SK-N-SH treated with all-trans-retinoic acid at 6 μM for 48 hours (cell line): ENCODE results near the gene SLC25A10.

Experiments
- ATAC-seq: fragments of 200-7000 bp; cut with Tn5 transposase; 3 replicates; pipeline ENCODE4 v1.9.1; 2020; ENCODE audit warnings: mild to moderate bottlenecking, moderate library complexity
- ARNTL ChIP-seq: fragments of 450-650 bp; formaldehyde crosslinking; IDR thresholded peaks from 2 replicates; pipeline ENCODE4 v1.5.0; 2020; ENCODE audit warnings: low read depth, mild to moderate bottlenecking, moderate library complexity, borderline replicate concordance
- BACH2 ChIP-seq: fragments of 250-450 bp; sonication (Bioruptor Pico); IDR thresholded peaks from 2 replicates; pipeline ENCODE4 v1.9.0; 2021; ENCODE audit warnings: mild to moderate bottlenecking, borderline replicate concordance
- CSDC2 ChIP-seq: fragments of 250-450 bp; sonication (Bioruptor Pico); IDR thresholded peaks from 2 replicates; pipeline ENCODE4 v1.5.0; 2020; ENCODE audit warnings: mild to moderate bottlenecking, moderate library complexity
- ESRRG ChIP-seq: fragments of 250-450 bp; sonication (Bioruptor Pico); IDR thresholded peaks from 2 replicates; pipeline ENCODE4 v1.6.1; 2021; ENCODE audit warnings: mild to moderate bottlenecking
- GLIS3 ChIP-seq: fragments of 250-450 bp; sonication (Bioruptor Pico); IDR thresholded peaks from 2 replicates; pipeline ENCODE4 v1.5.0; 2020; ENCODE audit warnings: mild to moderate bottlenecking, moderate library complexity
- ISL1 ChIP-seq: fragments of 250-450 bp; sonication (Bioruptor Pico); IDR thresholded peaks from 2 replicates; pipeline ENCODE4 v2.1.2; 2022; ENCODE audit warnings: mild to moderate bottlenecking, moderate library complexity
- OSR1 ChIP-seq: fragments of 250-450 bp; sonication (Bioruptor Pico); IDR thresholded peaks from 2 replicates; pipeline ENCODE4 v1.8.0; 2022; ENCODE audit warnings: moderate library complexity, mild to moderate bottlenecking, inconsistent platforms
- PPARA ChIP-seq: fragments of 250-450 bp; sonication (Bioruptor Pico); IDR thresholded peaks from 2 replicates; pipeline ENCODE4 v1.5.0; 2020; ENCODE audit warnings: mild to moderate bottlenecking, borderline replicate concordance
- RARB ChIP-seq: fragments of 250-450 bp; sonication (Bioruptor Pico); IDR thresholded peaks from 2 replicates; pipeline ENCODE4 v1.8.0; 2021; ENCODE audit warnings: mild to moderate bottlenecking, moderate library complexity
- SNAI2 ChIP-seq: fragments of 250-450 bp; sonication (Bioruptor Pico); IDR thresholded peaks from 2 replicates; pipeline ENCODE4 v1.5.0; 2020; ENCODE audit warnings: mild to moderate bottlenecking, moderate library complexity
- TCF4 ChIP-seq: fragments of 250-450 bp; sonication (Bioruptor Pico); IDR thresholded peaks from 2 replicates; pipeline ENCODE4 v1.8.0; 2021; ENCODE audit warnings: mild to moderate bottlenecking, moderate library complexity, borderline replicate concordance
- TOX ChIP-seq: fragments of 250-450 bp; sonication (Bioruptor Pico); IDR thresholded peaks from 2 replicates; pipeline ENCODE4 v1.8.0; 2021; ENCODE audit warnings: mild to moderate bottlenecking, moderate library complexity, borderline replicate concordance
- ZC3H10 ChIP-seq: fragments of 250-450 bp; sonication (Bioruptor Pico); IDR thresholded peaks from 2 replicates; pipeline ENCODE4 v1.5.1; 2021; ENCODE audit warnings: mild to moderate bottlenecking, moderate library complexity
- ZFP3 ChIP-seq: fragments of 250-450 bp; sonication (Bioruptor Pico); IDR thresholded peaks from 2 replicates; pipeline ENCODE4 v1.5.0; 2020; ENCODE audit warnings: mild to moderate bottlenecking, moderate library complexity
- ZNF565 ChIP-seq: fragments of 450-650 bp; formaldehyde crosslinking; conservative IDR thresholded peaks from 2 replicates; pipeline ENCODE4 v1.5.0; 2020; ENCODE audit warnings: low read depth, mild to moderate bottlenecking, moderate library complexity
- ZNF70 ChIP-seq: fragments of 450-650 bp; formaldehyde crosslinking; IDR thresholded peaks from 2 replicates; pipeline ENCODE4 v1.5.0; 2020; ENCODE audit warnings: mild to moderate bottlenecking, moderate library complexity
- ZNF8 ChIP-seq: fragments of 450-650 bp; formaldehyde crosslinking; IDR thresholded peaks from 2 replicates; pipeline ENCODE4 v1.5.0; 2020; ENCODE audit warnings: mild to moderate bottlenecking, moderate library complexity
- TF ChIP-seq, protein P1 (sequence below): fragments of 250-450 bp; sonication (Bioruptor Pico); IDR thresholded peaks from 2 replicates; pipeline ENCODE4 v1.8.0; 2021; ENCODE audit warnings: low read depth, mild to moderate bottlenecking, moderate library complexity, borderline replicate concordance
- TF ChIP-seq, protein P2 (sequence below): fragments of 250-450 bp; sonication (Bioruptor Pico); IDR thresholded peaks from 2 replicates; pipeline ENCODE4 v1.8.0; 2020; ENCODE audit warnings: mild to moderate bottlenecking, moderate library complexity, borderline replicate concordance
- TF ChIP-seq, protein P3 (sequence below): fragments of 250-450 bp; sonication (Bioruptor Pico); IDR thresholded peaks from 2 replicates; pipeline ENCODE4 v1.5.1; 2021; ENCODE audit warnings: mild to moderate bottlenecking, moderate library complexity
- TF ChIP-seq, protein P4 (sequence below): fragments of 250-450 bp; sonication (Bioruptor Pico); IDR thresholded peaks from 2 replicates; pipeline ENCODE4 v1.5.0; 2020; ENCODE audit warnings: mild to moderate bottlenecking, moderate library complexity

SLC25A10 gene

DNA sequence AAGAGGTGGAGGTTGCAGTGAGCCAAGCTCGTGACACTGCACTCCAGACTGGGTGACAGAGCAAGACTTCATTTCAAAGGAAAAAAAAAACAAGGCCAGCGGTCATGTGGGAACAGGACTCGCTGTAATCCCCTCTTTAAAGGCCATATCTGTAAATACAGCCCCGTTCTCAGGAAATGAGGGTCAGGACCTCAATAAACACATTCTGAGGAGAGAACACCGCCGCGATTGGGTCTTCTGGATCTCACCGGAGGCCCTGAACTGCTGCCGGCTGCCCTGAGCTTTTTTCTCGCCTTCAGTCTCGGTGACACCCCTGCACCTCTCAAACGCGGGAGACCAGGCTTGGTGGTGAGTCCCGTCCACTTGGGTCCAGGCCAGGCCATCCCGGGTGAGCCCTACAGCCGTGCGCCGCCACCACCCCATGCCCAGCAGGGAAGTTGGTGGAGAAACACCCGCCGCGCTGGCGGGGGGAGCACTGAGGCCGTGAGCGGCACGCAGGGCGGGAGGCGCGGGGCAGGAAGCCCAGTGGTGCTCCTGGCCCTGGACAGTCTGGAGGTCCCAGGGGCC is 28.4 kb downstream of the SLC25A10 start:
- ATAC-seq, result no peak; the same call in 2 of the 3 replicates
- TF ChIP-seq GLIS3 (CRISPR knock-in tag), result no peak
- no peak for TF ChIP-seq ZFP3 (CRISPR knock-in tag)
- TF ChIP-seq ZNF565, result no peak
- TF ChIP-seq, protein P1, sequence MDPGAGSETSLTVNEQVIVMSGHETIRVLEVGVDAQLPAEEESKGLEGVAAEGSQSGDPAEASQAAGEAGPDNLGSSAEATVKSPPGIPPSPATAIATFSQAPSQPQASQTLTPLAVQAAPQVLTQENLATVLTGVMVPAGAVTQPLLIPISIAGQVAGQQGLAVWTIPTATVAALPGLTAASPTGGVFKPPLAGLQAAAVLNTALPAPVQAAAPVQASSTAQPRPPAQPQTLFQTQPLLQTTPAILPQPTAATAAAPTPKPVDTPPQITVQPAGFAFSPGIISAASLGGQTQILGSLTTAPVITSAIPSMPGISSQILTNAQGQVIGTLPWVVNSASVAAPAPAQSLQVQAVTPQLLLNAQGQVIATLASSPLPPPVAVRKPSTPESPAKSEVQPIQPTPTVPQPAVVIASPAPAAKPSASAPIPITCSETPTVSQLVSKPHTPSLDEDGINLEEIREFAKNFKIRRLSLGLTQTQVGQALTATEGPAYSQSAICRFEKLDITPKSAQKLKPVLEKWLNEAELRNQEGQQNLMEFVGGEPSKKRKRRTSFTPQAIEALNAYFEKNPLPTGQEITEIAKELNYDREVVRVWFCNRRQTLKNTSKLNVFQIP (CRISPR knock-in tag), result no peak
- TF ChIP-seq, protein P2, sequence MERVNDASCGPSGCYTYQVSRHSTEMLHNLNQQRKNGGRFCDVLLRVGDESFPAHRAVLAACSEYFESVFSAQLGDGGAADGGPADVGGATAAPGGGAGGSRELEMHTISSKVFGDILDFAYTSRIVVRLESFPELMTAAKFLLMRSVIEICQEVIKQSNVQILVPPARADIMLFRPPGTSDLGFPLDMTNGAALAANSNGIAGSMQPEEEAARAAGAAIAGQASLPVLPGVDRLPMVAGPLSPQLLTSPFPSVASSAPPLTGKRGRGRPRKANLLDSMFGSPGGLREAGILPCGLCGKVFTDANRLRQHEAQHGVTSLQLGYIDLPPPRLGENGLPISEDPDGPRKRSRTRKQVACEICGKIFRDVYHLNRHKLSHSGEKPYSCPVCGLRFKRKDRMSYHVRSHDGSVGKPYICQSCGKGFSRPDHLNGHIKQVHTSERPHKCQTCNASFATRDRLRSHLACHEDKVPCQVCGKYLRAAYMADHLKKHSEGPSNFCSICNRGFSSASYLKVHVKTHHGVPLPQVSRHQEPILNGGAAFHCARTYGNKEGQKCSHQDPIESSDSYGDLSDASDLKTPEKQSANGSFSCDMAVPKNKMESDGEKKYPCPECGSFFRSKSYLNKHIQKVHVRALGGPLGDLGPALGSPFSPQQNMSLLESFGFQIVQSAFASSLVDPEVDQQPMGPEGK (CRISPR knock-in tag), result no peak
- TF ChIP-seq ZC3H10 (CRISPR knock-in tag), result no peak
- TF ChIP-seq ZNF70, result no peak
- TF ChIP-seq SNAI2 (CRISPR knock-in tag), result no peak
- TF ChIP-seq ARNTL (CRISPR knock-in tag), result no peak
- TF ChIP-seq RARB (CRISPR knock-in tag), result no peak
- no peak for TF ChIP-seq CSDC2
- TF ChIP-seq ISL1 (CRISPR knock-in tag), result no peak
- TF ChIP-seq TOX (CRISPR knock-in tag), result no peak
- TF ChIP-seq TCF4 (CRISPR knock-in tag), result no peak
- TF ChIP-seq BACH2 (CRISPR knock-in tag), result no peak
- TF ChIP-seq, protein P3, sequence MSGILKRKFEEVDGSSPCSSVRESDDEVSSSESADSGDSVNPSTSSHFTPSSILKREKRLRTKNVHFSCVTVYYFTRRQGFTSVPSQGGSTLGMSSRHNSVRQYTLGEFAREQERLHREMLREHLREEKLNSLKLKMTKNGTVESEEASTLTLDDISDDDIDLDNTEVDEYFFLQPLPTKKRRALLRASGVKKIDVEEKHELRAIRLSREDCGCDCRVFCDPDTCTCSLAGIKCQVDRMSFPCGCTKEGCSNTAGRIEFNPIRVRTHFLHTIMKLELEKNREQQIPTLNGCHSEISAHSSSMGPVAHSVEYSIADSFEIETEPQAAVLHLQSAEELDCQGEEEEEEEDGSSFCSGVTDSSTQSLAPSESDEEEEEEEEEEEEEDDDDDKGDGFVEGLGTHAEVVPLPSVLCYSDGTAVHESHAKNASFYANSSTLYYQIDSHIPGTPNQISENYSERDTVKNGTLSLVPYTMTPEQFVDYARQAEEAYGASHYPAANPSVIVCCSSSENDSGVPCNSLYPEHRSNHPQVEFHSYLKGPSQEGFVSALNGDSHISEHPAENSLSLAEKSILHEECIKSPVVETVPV, result no peak

GRCh38 chr17:81741049-81741593 is 29.0 kb downstream of the SLC25A10 start:
- TF ChIP-seq, protein P1 (CRISPR knock-in tag), result no peak
- TF ChIP-seq ISL1 (CRISPR knock-in tag) (no peak), OSR1 (CRISPR knock-in tag) (no peak), CSDC2 (no peak), ZNF565 (no peak), SNAI2 (CRISPR knock-in tag) (no peak), ZNF70 (no peak), ZFP3 (CRISPR knock-in tag) (no peak), ARNTL (CRISPR knock-in tag) (no peak), PPARA (CRISPR knock-in tag) (no peak), ESRRG (CRISPR knock-in tag) (no peak), ZNF8 (CRISPR knock-in tag) (no peak), RARB (CRISPR knock-in tag) (no peak), BACH2 (CRISPR knock-in tag) (no peak)
- TF ChIP-seq, protein P2 (CRISPR knock-in tag), result no peak
- TF ChIP-seq, protein P3, result no peak
- TF ChIP-seq, protein P4, sequence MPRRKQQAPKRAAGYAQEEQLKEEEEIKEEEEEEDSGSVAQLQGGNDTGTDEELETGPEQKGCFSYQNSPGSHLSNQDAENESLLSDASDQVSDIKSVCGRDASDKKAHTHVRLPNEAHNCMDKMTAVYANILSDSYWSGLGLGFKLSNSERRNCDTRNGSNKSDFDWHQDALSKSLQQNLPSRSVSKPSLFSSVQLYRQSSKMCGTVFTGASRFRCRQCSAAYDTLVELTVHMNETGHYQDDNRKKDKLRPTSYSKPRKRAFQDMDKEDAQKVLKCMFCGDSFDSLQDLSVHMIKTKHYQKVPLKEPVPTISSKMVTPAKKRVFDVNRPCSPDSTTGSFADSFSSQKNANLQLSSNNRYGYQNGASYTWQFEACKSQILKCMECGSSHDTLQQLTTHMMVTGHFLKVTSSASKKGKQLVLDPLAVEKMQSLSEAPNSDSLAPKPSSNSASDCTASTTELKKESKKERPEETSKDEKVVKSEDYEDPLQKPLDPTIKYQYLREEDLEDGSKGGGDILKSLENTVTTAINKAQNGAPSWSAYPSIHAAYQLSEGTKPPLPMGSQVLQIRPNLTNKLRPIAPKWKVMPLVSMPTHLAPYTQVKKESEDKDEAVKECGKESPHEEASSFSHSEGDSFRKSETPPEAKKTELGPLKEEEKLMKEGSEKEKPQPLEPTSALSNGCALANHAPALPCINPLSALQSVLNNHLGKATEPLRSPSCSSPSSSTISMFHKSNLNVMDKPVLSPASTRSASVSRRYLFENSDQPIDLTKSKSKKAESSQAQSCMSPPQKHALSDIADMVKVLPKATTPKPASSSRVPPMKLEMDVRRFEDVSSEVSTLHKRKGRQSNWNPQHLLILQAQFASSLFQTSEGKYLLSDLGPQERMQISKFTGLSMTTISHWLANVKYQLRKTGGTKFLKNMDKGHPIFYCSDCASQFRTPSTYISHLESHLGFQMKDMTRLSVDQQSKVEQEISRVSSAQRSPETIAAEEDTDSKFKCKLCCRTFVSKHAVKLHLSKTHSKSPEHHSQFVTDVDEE (CRISPR knock-in tag), result no peak
- ATAC-seq, result peak; percentile 42
